Gastrocnemius medialis (tissue), 4 donors: ENCODE results near the gene SUGP2.

Experiments used
- CTCF ChIP-seq, 5 experiments: fragments of 450-650 bp in 3 of 5; fragments of 200-600 bp in 2 of 5; sonication (generic) in 2 of 5; IDR thresholded peaks in 4 of 5; conservative IDR thresholded peaks in 1 of 5; 1 replicate in 4 of 5; 2 replicates in 1 of 5; pipeline ENCODE4 v1.5.1; 2016 to 2019; ENCODE audit warnings: antibody characterized with exemption in 5 of 5, mild to moderate bottlenecking in 3 of 5, moderate library complexity in 3 of 5
- POLR2A ChIP-seq, 2 donors: fragments of 450-650 bp; IDR thresholded peaks; one replicate each; pipeline ENCODE4 v1.6.1; 2017; ENCODE audit warnings: antibody characterized with exemption in 2 of 2, mild to moderate bottlenecking in 2 of 2, moderate library complexity in 2 of 2

DNA sequence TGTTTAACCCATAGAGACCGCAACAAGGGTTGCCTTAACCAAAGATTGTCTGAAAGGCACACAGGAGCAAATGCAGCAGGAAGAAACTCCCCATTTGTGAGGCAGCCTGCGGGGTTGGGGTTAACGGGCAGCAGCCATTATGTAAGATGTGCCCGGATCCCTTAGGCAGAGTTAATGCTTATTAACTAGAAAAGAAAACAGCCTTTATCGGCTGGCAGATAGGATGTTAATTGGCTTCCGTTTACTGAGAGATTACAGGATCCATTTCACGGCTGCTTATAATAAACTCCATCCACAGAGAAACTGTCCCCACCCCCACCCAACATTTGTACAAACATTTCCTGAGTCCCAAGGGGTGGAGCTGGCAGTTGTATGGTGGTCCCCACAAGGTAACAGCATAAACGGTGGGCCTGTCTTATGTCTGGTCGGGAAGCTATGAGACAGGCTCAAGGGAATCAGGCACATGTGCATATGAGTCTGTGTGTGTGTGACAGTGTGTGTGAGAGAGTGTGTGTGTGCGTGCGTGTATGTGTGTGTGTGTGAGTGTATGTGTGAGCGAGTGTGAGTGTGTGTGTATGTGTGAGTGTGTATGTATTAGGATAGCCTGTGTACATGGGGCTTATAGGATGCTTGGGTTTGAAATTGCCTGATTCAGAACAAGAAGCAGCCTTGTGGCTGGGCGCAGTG lies 41.0 kb upstream of the SUGP2 start:
- TF ChIP-seq CTCF (IDR thresholded peaks at IDR 0.05 in 4 of 5, conservative IDR thresholded peaks at IDR 0.05 in 1 of 5) = no peak
- no peak for TF ChIP-seq POLR2A (IDR thresholded peaks at IDR 0.05)
